Caco-2 (cell line): ENCODE results near the gene GRK5. TPM values are rescaled to one million over a fixed set of nuclear protein-coding genes. Genes with fewer than 3 reads are reported as not detected.

Experiments
- BruUV-seq: library from RNA; stranded (reverse); fragments of 400-500 nt; replicated peaks from 2 replicates; lab custom pipeline; 2021; lab: Mats Ljungman, UMichigan
- CTCF ChIA-PET: fragments of 300-600 bp; sonication (Branson Sonifier 250); formaldehyde crosslinking; loops from one replicate; lab custom pipeline; 2022; ENCODE audit warnings: antibody characterized with exemption; lab: Charles Lee
- POLR2A ChIA-PET: fragments of 300-600 bp; sonication (Branson Sonifier 250); formaldehyde crosslinking; loops from one replicate; lab custom pipeline; 2022; ENCODE audit warnings: antibody characterized with exemption; lab: Charles Lee
- DNase-seq, 2 experiments: peaks; one replicate each; pipeline versions ENCODE4 v3.0.0 to v3.0.0-alpha.2; 2020 to 2022
- H3K27me3 ChIP-seq: replicated peaks from 2 replicates; pipeline ENCODE4 v1.6.0; 2011; ENCODE audit warnings: low read length; ENCODE audit not compliant: control insufficient read depth, insufficient read depth
- H3K36me3 ChIP-seq: 2 replicates; pipeline ENCODE4 v1.5.1; 2011; ENCODE audit warnings: low read length; ENCODE audit not compliant: control insufficient read depth, insufficient read depth
- H3K4me1 ChIP-seq: fragments of 250-450 bp; sonication (Bioruptor Pico); 2 replicates; pipeline ENCODE4 v1.5.1; 2020; ENCODE audit warnings: mild to moderate bottlenecking
- H3K4me3 ChIP-seq: 2 replicates; pipeline ENCODE4 v1.5.1; 2011; ENCODE audit warnings: low read depth, mild to moderate bottlenecking, control low read depth, low read length
- H3K9me3 ChIP-seq: fragments of 250-450 bp; sonication (Bioruptor Pico); 2 replicates; pipeline ENCODE4 v1.5.1; 2020; ENCODE audit warnings: mild to moderate bottlenecking, moderate library complexity
- H3K27ac Mint-ChIP-seq: one replicate; pipeline ENCODE4 v1.8.0; 2022; ENCODE audit warnings: mixed read lengths; ENCODE audit not compliant: unreplicated experiment
- H3K27me3 Mint-ChIP-seq: one replicate; pipeline ENCODE4 v1.8.0; 2022; ENCODE audit warnings: mixed read lengths; ENCODE audit not compliant: insufficient read depth, unreplicated experiment
- H3K36me3 Mint-ChIP-seq: one replicate; pipeline ENCODE4 v1.8.0; 2022; ENCODE audit warnings: mild to moderate bottlenecking, mixed read lengths; ENCODE audit not compliant: insufficient read depth, unreplicated experiment
- H3K4me1 Mint-ChIP-seq: one replicate; pipeline ENCODE4 v1.8.0; 2022; ENCODE audit warnings: low read depth, mixed read lengths; ENCODE audit not compliant: unreplicated experiment
- H3K4me3 Mint-ChIP-seq: one replicate; pipeline ENCODE4 v1.8.0; 2022; ENCODE audit warnings: mild to moderate bottlenecking, moderate library complexity, mixed read lengths; ENCODE audit not compliant: unreplicated experiment
- H3K9me3 Mint-ChIP-seq: one replicate; pipeline ENCODE4 v1.8.0; 2022; ENCODE audit warnings: mixed read lengths; ENCODE audit not compliant: unreplicated experiment
- intact Hi-C: fragments of 100-400 bp; cut with micrococcal nuclease; formaldehyde crosslinking; loops from one replicate; pipeline ENCODE4 v1.10.0; 2022; ENCODE audit not compliant: unreplicated experiment
- total RNA-seq: library from RNA; stranded (reverse); gene quantifications from 2 replicates; pipeline ENCODE4 v1.2.3, GENCODE V29; 2022
- TF ChIP-seq, protein P1 (sequence below), 2 experiments: fragments of 200-600 bp in 1 of 2; IDR thresholded peaks; 1 replicate in 1 of 2; 2 replicates in 1 of 2; pipeline versions ENCODE4 v1.5.1 to v1.8.0; 2011 to 2022; ENCODE audit warnings: antibody characterized with exemption in 1 of 2, control low read depth in 1 of 2, inconsistent platforms in 1 of 2, low read depth in 1 of 2, low read length in 1 of 2, mild to moderate bottlenecking in 1 of 2, moderate library complexity in 1 of 2; ENCODE audit not compliant: insufficient read depth in 1 of 2, severe bottlenecking in 1 of 2, unreplicated experiment in 1 of 2

The GRK5 gene
- total RNA-seq, 1 experiment from 2014 or later, result 7.7 TPM

DNA sequence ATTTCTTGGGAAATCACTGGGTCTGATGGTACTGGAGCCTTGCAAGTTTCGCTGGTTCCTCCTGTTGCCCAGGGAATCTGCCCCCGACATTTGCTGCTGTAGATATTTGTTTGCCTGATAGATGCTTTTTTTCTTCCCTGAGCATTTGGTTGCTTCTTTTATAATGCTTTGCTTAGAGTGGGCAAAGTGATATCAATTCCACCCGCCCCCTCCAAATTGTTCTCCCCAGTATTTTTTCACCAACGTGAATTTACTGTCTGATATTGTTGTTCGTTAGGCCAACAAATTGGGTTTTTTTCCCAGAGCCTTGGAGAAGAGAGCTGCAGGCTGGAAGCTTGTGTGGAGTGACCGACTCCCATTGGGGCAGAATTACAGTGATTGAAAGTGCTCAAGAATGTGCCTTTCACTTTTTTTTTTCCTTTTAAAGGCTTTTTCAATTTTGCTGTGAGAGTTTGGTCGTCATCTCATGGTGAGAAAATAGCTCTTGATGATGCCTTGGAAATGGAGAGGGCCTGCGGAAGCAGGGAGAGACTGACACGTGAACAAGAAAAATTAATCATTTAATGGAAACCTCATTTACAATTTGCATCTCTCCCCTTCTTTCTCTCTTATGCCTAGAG is 2.5 kb downstream of the GRK5 start:
- Mint-ChIP-seq H3K27ac (no peak overlapping the region), H3K9me3 (no peaks in the 10 kb centered on the region), H3K4me1 (peaks cover 20% of the 10 kb centered on the region), H3K27me3 (no peaks in the 10 kb centered on the region), H3K4me3 (peak overlapping the region; percentile 81), H3K36me3 (peaks cover 5% of the 10 kb centered on the region)
- Histone ChIP-seq H3K27me3 (no peaks in the 10 kb centered on the region), H3K9me3 (no peaks in the 10 kb centered on the region), H3K4me1 (peaks cover 16% of the 10 kb centered on the region), H3K4me3 (no peak overlapping the region), H3K36me3 (no peaks in the 10 kb centered on the region)
- BruUV-seq, result no TSS peak
- intact Hi-C loops, result loop anchor here (1.0 to 5.0 kb wide), 2 partner anchors 29 to 107 kb away; no protein-coding TSS in a partner anchor
- ChIA-PET CTCF (interaction anchor here (0.6 to 1.8 kb wide), 10 partner anchors 11 to 280 kb away, joined by 3 to 14 read pairs (median 4); no protein-coding TSS in a partner anchor), POLR2A (interaction anchor here (0.6 kb wide), 1 partner anchor 29 kb away, joined by 4 read pairs; no protein-coding TSS in a partner anchor)
- no peak for DNase-seq
- TF ChIP-seq, protein P1, sequence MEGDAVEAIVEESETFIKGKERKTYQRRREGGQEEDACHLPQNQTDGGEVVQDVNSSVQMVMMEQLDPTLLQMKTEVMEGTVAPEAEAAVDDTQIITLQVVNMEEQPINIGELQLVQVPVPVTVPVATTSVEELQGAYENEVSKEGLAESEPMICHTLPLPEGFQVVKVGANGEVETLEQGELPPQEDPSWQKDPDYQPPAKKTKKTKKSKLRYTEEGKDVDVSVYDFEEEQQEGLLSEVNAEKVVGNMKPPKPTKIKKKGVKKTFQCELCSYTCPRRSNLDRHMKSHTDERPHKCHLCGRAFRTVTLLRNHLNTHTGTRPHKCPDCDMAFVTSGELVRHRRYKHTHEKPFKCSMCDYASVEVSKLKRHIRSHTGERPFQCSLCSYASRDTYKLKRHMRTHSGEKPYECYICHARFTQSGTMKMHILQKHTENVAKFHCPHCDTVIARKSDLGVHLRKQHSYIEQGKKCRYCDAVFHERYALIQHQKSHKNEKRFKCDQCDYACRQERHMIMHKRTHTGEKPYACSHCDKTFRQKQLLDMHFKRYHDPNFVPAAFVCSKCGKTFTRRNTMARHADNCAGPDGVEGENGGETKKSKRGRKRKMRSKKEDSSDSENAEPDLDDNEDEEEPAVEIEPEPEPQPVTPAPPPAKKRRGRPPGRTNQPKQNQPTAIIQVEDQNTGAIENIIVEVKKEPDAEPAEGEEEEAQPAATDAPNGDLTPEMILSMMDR (IDR thresholded peaks at IDR 0.05; ENCODE audit: insufficient read depth in 1 of 2, low read depth in 1 of 2, low read length in 1 of 2, severe bottlenecking in 1 of 2, unreplicated experiment in 1 of 2), result no peak

DNA sequence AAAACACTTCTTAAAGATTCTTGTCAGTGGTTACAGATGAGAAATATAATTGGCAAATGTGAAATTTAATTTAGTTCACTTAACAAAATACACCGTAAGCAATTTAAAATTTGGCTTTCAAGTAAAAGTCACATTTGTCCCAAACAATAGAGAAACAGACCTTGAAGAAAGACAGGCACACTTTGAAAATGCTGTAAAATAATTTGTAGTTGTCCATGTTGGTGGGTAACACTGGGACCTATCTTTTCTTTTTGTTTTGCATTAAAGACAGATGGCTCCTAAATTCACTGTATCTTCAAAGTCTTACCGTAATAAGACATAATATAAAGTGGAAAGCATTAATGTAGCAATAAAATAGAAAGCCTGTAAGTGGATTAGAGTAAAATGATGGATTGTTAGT is 3.3 kb downstream of the GRK5 start:
- Histone ChIP-seq H3K27me3 (no peaks in the 10 kb centered on the region), H3K9me3 (no peaks in the 10 kb centered on the region), H3K4me3 (no peak overlapping the region), H3K4me1 (peaks cover 19% of the 10 kb centered on the region), H3K36me3 (no peaks in the 10 kb centered on the region)
- no TSS peak for BruUV-seq
- ChIA-PET CTCF (interaction anchor here (0.9 to 1.8 kb wide), 2 partner anchors 12 to 87 kb away, joined by 3 to 14 read pairs; no protein-coding TSS in a partner anchor), POLR2A (no interaction called here)
- no peak overlapping the region for H3K4me3 Mint-ChIP-seq
- TF ChIP-seq, protein P1 (IDR thresholded peaks at IDR 0.05; ENCODE audit: insufficient read depth in 1 of 2, low read depth in 1 of 2, low read length in 1 of 2, severe bottlenecking in 1 of 2, unreplicated experiment in 1 of 2), result no peak
- no peaks in the 10 kb centered on the region for H3K9me3 Mint-ChIP-seq
- no peaks in the 10 kb centered on the region for H3K27me3 Mint-ChIP-seq
- H3K27ac Mint-ChIP-seq, result no peak overlapping the region
- H3K36me3 Mint-ChIP-seq, result peaks cover 5% of the 10 kb centered on the region
- no peak for DNase-seq
- H3K4me1 Mint-ChIP-seq, result peaks cover 28% of the 10 kb centered on the region
- intact Hi-C loops, result no loop called here

DNA sequence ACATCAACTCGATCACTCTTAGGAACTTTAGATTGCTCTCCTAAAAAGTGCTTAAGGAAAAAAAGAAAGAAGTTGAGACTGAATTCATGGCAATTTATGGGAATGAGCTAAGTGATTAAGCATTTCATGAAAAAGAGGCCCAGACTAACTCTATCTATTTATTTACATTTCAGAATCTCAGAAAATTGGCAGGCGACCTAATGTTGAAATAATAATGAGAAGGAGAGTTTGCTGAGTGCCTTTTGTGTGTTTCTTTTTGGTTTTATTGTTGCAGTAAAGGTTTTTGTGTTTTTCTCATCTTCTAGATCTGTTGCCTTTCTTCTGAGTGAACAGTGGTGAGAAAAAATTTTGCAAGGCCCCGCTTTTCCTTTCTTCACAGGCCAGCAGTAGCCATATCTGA is 3.8 kb downstream of the GRK5 start:
- ChIA-PET POLR2A (interaction anchor here (0.5 kb wide), 1 partner anchor 105 kb away, joined by 3 read pairs; no protein-coding TSS in a partner anchor), CTCF (no interaction called here)
- Histone ChIP-seq H3K9me3 (no peaks in the 10 kb centered on the region), H3K4me3 (no peak overlapping the region), H3K36me3 (no peaks in the 10 kb centered on the region), H3K27me3 (no peaks in the 10 kb centered on the region), H3K4me1 (peaks cover 21% of the 10 kb centered on the region)
- Mint-ChIP-seq H3K27ac (no peak overlapping the region), H3K4me3 (no peak overlapping the region), H3K9me3 (no peaks in the 10 kb centered on the region), H3K4me1 (peaks cover 29% of the 10 kb centered on the region), H3K27me3 (no peaks in the 10 kb centered on the region), H3K36me3 (peaks cover 5% of the 10 kb centered on the region)
- TF ChIP-seq, protein P1 (IDR thresholded peaks at IDR 0.05; ENCODE audit: insufficient read depth in 1 of 2, low read depth in 1 of 2, low read length in 1 of 2, severe bottlenecking in 1 of 2, unreplicated experiment in 1 of 2), result no peak
- intact Hi-C loops, result no loop called here
- no peak for DNase-seq
- no TSS peak for BruUV-seq
